ENCODE results near the gene CMYA5.
"Not testable (repeated sequence)": the region's sequence is repeated elsewhere in the genome, so short reads cannot be mapped to it uniquely, and the experiment has no call there.

CMYA5 gene

GRCh38 chr5:79703381-79703645 lies 13.7 kb downstream of the CMYA5 start:
- DNase-seq: no peak

- no peak for DNase-seq
These were observed 14.9 kb downstream of the CMYA5 start for GRCh38 chr5:79704553-79704952.

GRCh38 chr5:79705632-79706031 lies 16.0 kb downstream of the CMYA5 start:
- no peak for DNase-seq

- DNase-seq: not testable (repeated sequence)
These were observed 16.7 kb downstream of the CMYA5 start for GRCh38 chr5:79706317-79706716.

GRCh38 chr5:79707535-79707934 lies 17.9 kb downstream of the CMYA5 start:
- no peak for DNase-seq

GRCh38 chr5:79712741-79713140 lies 23.1 kb downstream of the CMYA5 start:
- DNase-seq: no peak

GRCh38 chr5:79713727-79714126 lies 24.1 kb downstream of the CMYA5 start:
- DNase-seq: no peak

GRCh38 chr5:79716839-79717238 lies 27.2 kb downstream of the CMYA5 start:
- no peak for DNase-seq

- no peak for DNase-seq
These were observed 30.5 kb downstream of the CMYA5 start for GRCh38 chr5:79720096-79720495.

GRCh38 chr5:79727451-79728355 lies 38.1 kb downstream of the CMYA5 start:
- no peak for DNase-seq

- DNase-seq: no peak
These were observed 38.8 kb downstream of the CMYA5 start for GRCh38 chr5:79728396-79728795.

- DNase-seq: no peak
These were observed 40.0 kb downstream of the CMYA5 start for GRCh38 chr5:79729679-79730078.

- no peak for DNase-seq
These were observed 40.9 kb downstream of the CMYA5 start for GRCh38 chr5:79730564-79730963.

- no peak for DNase-seq
These were observed 42.1 kb downstream of the CMYA5 start for GRCh38 chr5:79731775-79732174.

GRCh38 chr5:79736528-79737514 lies 47.2 kb downstream of the CMYA5 start:
- DNase-seq: no peak

GRCh38 chr5:79738349-79738748 lies 48.7 kb downstream of the CMYA5 start:
- no peak for DNase-seq

- DNase-seq: no peak
These were observed 53.0 kb downstream of the CMYA5 start for GRCh38 chr5:79742549-79743136.

GRCh38 chr5:79743846-79744605 lies 54.4 kb downstream of the CMYA5 start:
- DNase-seq: no peak

- DNase-seq: no peak
These were observed 55.6 kb downstream of the CMYA5 start for GRCh38 chr5:79745255-79745654.

- no peak for DNase-seq
These were observed 57.3 kb downstream of the CMYA5 start for GRCh38 chr5:79746642-79747569.
